HFF-Myc (cell line): Measurements from ENCODE around the gene MGST2.

ENCODE experiments used
- DNase-seq: peaks from one replicate; pipeline ENCODE4 v3.0.0-alpha.2; 2011; ENCODE audit warnings: low read depth; ENCODE audit errors: extremely low read depth
- H3K4me3 ChIP-seq: replicated peaks from 2 replicates; pipeline ENCODE4 v1.5.1; 2011; ENCODE audit warnings: low read depth, mild to moderate bottlenecking, control low read depth, low read length
- TF ChIP-seq, protein P1 (sequence below): IDR thresholded peaks from 2 replicates; pipeline ENCODE4 v1.5.1; 2012; ENCODE audit warnings: mild to moderate bottlenecking, low read depth, low read length, control low read depth; ENCODE audit errors: missing control alignments

Gene MGST2

DNA sequence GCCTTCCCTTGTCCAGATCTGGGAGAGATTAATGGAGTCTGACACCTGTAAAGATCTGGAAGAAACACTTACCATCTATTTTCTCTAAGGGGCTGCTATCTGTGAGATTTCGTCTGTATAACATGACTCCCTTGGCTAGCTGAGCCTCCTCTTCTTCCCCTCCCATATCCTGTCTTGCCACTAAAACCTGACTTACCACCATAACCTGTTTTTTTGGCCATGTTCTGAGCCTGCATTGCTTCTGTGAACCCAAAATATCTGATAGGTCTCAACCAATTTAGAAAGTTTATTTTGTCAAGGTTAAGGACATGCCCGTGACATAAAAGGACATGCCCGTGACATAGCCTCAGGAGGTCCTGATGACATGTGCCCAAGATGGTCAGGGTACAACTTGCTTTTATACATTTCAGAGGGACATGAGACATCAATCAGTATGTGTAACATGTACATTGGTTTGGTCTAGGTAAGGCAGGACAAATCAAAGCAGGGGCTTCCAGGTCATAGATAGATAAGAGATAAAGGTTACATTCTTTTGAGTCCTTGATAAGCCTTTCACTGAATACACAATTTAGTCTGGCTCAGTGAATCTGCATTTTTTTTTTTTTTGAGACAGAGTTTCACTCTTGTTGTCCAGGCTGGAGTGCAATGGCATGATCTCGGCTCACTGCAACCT lies 11.4 kb downstream of the MGST2 start:
- DNase-seq: no peak
- TF ChIP-seq, protein P1, sequence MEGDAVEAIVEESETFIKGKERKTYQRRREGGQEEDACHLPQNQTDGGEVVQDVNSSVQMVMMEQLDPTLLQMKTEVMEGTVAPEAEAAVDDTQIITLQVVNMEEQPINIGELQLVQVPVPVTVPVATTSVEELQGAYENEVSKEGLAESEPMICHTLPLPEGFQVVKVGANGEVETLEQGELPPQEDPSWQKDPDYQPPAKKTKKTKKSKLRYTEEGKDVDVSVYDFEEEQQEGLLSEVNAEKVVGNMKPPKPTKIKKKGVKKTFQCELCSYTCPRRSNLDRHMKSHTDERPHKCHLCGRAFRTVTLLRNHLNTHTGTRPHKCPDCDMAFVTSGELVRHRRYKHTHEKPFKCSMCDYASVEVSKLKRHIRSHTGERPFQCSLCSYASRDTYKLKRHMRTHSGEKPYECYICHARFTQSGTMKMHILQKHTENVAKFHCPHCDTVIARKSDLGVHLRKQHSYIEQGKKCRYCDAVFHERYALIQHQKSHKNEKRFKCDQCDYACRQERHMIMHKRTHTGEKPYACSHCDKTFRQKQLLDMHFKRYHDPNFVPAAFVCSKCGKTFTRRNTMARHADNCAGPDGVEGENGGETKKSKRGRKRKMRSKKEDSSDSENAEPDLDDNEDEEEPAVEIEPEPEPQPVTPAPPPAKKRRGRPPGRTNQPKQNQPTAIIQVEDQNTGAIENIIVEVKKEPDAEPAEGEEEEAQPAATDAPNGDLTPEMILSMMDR: no peak
- H3K4me3 ChIP-seq: no peak overlapping the region

DNA sequence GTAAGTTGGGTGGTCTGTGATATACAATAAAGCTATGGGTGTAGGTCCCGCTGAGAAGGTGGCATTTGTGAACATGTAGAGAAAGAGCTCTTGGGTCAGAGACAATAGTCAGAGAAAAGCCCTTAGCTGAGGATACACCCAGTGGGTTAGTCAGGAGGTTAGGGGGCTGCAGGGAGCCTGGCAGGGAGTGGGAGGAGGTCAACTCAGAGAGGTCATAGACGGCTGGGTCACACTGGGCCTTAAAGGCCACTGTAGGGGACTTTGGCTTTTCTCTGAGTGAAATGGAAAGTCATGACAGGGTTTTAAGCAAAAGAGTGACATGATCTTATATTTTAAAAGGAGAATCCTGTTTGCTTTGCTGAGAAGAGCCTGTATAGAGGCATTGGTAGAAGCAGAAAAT lies 16.7 kb downstream of the MGST2 start:
- TF ChIP-seq, protein P1: no peak
- DNase-seq: no peak
- no peak overlapping the region for H3K4me3 ChIP-seq

DNA sequence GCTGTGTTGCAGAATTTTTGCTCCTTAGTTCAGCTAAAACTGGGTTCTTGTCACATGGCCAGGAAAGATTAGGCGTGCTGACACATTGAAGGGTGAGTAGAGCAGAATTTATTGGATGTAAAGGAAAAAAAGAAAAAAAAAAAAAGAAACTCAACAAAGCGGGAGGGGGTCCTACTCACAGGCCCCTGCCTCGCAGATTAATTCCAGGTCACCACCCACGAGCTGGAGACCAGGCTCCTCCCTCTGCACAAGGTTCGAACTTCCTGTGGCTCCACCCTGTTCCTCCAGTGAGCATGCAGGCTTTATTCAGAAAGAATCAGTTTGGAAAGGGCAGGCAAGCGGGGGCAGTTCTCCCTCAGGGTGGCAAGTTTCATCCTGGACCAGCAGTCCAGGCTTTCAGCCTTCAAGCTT lies 17.1 kb downstream of the MGST2 start:
- TF ChIP-seq, protein P1: no peak
- no peak for DNase-seq

DNA sequence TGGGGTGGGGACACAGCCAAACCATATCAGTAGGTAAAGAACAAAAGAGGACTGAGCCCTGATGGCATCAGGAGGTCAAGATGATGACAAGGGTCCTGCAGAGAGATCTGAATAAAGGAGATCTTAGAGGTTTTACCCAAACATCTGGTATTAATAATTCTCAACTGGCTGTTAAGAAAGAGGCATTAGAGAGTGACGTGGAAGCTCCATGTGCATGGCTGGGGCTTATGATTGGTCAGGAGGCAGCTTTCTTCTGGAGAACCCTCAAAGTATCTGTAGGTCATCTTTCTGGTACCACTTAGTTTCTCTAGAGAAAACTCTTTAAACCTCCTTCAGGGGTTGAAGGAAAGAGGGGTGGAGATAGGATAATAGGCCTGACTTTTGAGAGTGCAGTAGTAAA lies 18.7 kb downstream of the MGST2 start:
- H3K4me3 ChIP-seq: no peak overlapping the region
- TF ChIP-seq, protein P1: no peak
- DNase-seq: no peak

More for the DNA sequence above, 17.1 kb downstream of the MGST2 start:
- no peak overlapping the region for H3K4me3 ChIP-seq

DNA sequence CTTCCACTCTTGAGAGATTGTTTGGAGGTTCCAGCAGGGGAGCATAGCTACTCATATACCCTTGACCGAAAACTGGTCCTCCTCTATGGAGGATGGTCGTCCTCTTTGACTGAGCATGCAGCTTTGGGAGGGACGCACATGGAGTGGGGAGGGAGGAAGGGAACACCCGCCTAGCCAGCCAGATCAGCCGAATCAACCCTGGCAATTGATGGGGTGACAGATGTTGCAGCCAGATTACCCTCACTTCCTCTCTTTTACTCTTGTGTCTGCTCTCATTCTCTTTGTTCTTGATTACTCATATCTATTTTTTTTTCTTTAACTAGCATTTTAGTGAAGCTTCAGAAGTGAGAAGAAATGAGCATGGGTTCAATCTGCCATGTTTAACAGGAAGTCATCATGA lies 19.6 kb downstream of the MGST2 start:
- TF ChIP-seq, protein P1: no peak
- no peak overlapping the region for H3K4me3 ChIP-seq
- DNase-seq: no peak

DNA sequence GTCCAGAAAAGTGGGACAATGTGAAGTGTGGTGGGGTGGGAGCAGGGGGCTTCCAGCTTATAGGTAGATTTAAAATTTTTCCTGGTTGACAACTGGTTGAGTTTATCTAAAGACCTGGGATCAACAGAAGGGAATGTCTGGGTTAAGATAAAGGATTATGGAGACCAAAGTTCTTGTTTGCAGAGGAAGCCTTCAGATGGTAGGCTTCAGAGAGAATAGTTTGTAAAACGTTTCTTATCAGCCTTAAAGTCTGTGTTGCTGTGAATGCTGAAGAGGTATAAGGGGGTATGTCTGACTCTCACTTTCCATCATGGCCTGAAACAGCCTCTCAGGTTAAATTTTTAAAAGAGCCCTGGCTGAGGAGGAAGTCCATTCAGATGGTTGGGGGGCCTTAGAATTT lies 20.5 kb downstream of the MGST2 start:
- H3K4me3 ChIP-seq: no peak overlapping the region
- DNase-seq: no peak
- TF ChIP-seq, protein P1: no peak

DNA sequence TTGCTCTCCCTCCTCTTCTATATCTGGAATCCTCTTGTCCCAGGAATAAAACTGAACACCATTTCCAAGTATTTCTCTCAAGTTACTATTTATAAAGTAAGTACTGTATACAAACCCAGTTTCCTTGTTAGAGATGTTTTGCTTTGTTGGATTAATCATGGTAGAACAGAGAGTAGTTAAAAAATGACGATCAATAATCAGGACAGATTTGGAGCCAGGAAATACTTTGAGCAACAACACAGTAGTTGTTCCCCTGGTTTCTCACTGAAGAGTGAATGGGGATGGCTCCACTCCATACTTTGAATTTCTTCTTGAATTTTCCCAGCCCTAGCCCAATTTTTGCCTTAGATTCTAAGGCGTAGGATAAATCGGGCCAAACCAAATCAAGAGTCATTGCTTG lies 21.4 kb downstream of the MGST2 start:
- no peak overlapping the region for H3K4me3 ChIP-seq
- TF ChIP-seq, protein P1: no peak
- no peak for DNase-seq
